Activated CD4-positive, alpha-beta T cell treated with anti-CD3 and anti-CD28 coated beads, Interleukin-10, Interleukin-2, amounts not matched to agents 100 ng/mL and 50 ng/mL, durations not matched to agents 16 hours and 8 hours (primary cell): Measurements from ENCODE around the gene GMEB1.
"Not testable (repeated sequence)": the region's sequence is repeated elsewhere in the genome, so short reads cannot be mapped to it uniquely, and the experiment has no call there.

Source experiments
- DNase-seq: peaks from one replicate; pipeline ENCODE4 v3.0.0-alpha.2; 2020

GMEB1 gene

DNA sequence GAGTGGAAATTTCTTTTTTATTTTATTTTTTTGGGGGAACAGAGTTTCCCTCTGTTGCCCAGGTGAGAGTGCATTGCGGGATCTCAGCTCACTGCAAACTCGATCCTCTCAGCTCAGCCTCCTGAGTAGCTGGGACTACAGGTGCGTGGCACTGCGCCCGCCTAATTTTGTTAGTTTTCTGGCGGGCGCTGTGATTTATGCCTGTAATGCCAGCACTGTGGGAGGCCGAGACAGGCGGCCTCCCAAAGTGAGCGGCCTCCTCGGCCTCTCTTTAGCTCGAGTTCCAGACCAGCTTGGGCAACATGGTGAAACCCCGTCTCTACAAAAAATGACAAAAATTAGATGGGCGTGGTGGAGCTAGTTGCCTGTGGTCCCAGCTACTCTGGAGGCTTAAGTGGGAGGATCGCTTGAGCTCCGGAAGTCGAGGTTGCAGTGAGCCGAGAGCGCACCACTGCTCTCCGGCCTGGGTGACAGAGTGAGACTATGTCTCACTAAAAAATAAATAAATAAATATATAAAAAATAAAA is 2.7 kb downstream of the GMEB1 start:
- DNase-seq, result no peak

DNA sequence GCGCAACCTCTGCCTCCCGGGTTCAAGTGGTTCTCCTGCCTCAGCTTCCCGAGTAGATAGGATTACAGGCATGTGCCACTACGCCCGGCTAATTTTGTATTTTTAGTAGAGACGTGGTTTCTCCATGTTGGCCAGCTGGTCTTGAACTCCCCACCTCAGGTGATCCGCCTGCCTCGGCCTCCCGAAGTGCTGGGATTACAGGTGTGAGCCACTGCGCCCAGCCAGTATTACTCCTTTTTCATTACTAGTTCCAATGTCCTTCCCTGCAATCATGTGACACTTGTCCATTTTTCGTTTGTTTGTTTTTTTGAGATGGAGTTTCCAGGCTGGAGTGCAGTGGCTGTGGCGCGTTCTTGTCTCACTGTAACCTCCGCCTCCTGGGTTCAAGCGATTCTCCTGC is 4.4 kb downstream of the GMEB1 start:
- not testable (repeated sequence) for DNase-seq

DNA sequence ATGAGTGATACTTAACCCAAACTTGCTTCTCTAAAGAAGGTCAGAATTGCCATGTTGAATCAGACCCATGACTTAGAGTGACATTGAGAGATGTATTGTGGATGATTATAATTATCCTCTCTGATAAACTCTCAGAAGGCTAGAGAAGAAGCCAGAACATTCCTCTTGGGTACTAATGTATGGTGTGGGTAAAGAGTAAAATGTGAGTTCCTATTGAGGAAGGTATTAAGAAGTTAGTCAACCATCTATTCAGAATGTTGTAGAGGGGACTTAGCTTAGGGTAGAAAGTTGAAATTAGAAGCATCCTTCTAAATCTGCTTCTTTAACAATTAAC is 7.3 kb downstream of the GMEB1 start:
- no peak for DNase-seq

DNA sequence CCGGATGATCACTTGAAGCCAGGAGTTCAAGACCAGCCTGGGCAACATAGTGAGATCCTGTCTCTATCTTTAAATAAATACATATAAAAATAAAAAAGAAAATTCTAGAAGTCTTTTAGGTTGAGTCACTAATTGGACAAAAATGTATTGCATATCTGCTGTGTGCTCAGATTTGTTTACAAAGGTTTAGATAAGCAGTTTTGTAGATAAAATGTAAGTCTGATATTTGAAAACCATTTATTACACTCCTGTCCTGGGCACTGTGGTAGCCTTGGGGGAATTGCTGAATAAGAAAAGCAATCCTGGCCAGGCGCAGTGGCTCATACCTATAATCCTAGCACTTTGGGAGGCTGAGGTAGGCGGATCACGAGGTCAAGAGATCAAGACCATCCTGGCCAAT is 11.6 kb downstream of the GMEB1 start:
- DNase-seq, result no peak

DNA sequence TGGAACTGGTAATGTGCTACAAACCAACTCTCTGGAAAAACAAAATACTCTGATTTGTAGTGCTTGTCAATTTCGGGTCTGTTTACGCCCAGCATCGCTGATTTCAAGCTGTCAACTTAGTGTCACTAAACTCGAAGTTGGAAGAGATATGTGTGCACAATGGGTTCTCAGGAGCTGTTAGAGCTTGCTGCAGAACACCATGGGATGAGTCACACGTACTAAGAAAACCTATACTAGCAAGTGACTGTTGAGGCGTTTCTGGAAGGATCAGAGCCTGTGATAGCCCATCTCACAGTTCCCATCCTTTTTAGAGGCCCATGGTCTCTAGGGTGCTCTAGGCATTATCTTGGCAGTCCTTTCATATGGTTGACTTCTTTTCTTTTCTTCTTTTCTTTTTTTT is 14.3 kb downstream of the GMEB1 start:
- peak; percentile 27 for DNase-seq

DNA sequence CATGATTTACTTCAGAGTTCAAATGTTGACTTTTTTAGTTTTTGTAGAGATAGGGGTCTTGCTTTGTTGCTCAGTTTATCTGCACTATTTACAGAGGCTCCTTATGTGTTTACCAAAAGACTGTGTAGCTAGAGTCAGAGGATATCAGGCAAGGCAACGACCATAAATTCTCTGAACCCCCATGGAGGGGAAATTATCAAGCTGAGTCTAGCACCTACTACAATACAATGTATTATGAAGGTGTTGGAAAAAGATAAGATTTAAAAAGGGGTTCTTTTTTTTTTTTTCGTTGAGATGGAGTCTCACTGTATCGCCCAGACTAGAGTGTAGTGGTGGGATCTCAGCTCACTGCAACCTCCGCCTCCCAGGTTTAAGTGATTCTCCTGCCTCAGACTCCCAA is 16.4 kb downstream of the GMEB1 start:
- DNase-seq, result no peak

DNA sequence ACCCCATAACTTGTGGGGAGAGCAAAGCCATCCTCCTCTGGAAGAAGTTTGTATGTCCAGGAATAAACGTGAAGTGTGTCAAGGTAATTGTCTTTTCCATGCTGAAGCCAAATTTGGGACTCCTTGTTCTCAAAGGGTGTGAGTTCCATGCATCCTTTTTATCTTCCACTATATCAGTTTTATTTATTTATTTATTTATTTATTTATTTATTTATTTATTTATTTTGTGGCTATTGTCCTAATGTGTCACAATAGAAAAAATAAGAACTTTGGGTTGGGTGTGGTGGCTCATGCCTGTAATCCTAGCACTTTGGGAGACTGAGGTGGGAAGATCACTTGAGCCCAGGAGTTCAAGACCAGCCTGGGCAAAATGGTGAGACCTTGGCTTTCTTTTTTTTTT is 23.0 kb downstream of the GMEB1 start:
- DNase-seq, result not testable (repeated sequence)

DNA sequence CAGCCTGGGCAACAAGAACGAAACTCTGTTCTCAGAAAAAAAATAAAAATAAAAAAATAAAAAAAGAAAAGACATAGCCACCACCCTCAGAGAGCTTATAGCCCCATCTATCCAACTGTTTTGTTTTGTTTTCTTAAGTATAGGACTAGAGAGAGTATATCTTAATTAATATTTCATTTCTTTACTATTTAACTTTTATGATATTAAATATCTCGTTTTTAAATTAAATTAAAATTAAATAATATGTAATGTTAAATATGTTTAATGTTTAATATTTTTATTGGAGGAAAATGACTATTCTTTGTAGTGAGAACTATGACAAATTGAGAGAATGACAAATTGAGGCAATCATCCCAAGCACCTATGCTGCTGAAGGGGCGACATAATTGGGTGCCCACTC is 35.0 kb downstream of the GMEB1 start:
- no peak for DNase-seq

DNA sequence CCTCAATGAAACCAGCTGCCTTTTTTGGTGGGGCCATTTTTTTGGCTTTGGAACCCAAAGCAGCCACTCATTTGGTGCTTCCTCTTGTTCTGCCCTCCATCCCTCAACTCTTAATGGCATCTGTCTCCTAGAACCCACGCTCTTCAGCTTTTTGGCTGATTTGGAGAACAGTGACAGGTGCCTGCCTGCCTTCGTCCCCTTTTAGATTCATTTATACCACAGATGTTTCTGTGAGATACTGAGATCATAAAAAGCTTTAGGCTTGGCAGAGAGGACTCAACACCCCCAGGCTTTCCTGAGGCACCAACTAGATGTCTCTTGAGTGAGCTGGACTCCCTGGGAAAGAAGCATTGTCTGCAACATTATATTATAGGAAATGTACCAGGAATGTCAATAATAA is 47.8 kb downstream of the GMEB1 start:
- DNase-seq, result no peak

DNA sequence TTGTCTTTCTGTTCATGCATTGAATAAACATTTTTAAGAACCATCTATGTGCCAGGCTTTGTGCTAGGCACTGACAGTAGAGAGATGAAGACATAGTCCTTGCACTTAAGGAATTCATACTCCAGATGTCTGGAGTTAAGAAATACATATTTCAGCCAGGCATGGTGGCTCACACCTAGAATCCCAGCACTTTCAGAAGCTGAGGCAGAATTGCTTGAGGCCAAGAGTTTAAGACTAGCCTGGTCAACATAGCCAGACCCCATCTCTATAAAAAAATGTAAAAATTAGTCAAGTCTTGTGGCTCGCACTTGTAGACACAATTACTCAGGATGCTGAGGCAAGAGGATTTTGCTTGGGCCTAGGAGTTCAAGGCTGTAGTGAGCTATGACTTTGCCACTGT is 49.6 kb downstream of the GMEB1 start:
- no peak for DNase-seq

DNA sequence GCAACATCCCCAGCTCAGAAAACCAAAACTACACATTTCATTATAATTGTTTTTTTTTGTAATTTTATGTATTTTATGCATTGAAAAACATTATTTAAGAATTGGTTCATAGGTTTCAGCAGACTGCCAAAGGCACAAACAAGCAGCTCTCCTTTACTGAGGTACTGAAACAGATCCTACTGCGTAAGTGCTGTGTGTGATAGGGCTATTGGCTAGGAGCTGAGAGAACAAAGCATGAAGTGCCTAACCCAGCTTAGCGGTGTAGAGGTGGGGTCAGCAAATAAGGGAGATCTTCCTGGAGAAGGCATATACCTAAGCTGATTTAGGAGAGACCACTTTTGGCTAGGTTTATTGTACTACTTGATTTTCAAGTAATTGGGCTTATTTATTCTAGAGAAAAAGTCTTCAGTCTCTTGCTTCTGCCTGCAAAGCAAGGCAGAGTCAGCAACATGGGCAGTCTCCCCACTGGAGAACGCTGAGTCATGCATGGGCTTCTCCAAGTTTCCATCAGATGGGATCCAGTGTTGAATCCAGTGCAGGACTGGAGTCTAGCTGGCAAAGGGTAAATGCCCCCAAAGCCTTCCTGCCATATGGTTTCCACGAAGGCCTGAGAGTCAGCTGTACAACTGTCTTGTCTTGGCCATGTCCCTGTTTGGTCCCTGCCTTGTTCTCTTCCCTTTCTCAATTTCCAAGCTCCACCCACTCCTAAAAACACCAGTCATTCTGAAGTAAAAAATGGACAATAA is 50.2 kb downstream of the GMEB1 start:
- no peak for DNase-seq

DNA sequence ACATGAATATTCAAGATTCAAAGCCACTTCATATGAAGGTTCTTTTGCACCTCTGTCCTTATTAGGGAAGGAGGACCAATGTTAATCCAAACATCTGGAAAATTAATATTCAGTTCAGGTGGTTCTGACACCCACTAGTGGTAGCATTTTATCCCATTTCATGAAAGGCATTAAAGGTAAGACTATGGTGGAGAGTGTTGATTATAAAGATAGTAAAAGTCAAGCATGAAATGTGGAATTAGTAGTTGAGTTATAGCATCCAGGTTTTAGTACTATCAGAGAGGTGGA is 50.7 kb downstream of the GMEB1 start:
- no peak for DNase-seq

DNA sequence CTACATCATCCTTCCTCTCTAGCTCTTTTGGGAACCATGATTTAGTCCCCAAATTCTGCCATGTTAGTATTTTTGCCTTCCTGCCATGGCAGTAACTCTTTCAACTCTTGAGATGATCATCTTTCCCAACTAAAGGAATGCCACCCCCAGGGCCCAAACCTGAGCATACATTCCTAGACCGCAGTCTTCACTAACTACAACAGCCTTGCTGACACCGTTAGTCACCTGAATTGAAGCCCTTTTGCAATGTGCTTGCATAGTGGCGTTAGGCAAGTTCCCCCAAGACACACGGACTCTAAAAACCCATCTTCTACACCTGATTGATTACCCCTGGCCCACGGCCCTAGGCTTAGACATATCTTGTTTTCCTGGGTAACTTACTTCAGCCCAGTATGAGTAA is 51.8 kb downstream of the GMEB1 start:
- DNase-seq, result no peak

DNA sequence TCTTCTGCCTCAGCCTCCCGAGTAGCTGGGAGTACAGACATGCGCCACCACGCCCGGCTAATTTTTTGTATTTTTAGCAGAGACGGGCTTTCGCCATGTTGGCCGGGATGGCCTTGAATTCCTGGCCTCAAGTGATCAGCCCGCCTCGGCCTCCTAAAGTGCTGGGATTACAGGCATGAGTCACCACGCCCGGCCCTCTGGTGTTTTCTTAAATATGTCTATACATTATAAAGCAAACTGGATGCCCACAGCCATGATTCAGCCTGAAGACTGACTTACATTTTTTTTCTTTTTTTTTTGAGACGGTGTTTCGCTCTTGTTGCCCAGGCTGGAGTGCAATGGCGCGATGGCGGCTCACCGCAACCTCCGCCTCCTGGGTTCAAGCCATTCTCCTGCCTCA is 53.3 kb downstream of the GMEB1 start:
- not testable (repeated sequence) for DNase-seq

DNA sequence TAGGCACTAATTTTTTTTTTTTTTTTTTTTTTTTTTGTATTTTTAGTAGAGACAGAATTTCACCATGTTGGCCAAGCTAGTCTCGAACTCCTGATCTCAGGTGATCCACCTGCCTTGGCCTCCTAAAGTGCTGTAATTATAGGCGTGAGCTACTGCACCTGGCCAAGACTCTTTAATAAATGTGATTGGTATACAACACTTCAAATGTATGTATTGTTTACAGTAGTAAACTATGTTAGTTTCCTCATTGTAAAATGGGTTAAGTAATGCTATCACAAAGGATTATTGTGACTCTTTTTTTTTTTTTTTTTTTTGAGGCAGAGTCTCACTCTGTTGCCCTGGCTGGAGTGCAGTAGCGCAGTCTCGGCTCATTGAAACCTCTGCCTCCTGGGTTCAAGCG is 56.8 kb downstream of the GMEB1 start:
- not testable (repeated sequence) for DNase-seq

DNA sequence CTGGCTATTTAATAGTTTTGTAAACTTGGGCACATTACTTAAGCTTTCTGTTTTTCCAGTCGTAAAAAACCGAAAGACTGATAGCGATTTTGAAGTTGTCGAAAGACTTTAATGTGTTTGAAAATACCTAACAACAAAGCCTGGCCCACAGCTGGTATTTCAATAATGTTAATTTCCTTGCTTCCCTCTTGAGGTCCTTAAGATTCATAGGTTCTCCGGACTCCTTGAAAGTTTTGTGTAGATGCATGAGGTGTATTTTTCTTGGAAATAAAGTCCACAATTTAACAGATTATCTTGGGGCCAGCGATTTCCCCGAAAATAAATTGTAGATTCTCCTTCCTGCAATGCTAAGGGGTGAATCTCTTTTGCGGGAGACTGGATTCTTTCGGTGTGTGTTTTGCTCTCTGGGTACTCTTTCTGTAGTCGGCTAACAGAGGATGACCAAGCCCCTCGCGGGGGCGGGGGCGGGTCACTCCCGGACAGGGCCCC is 67.4 kb downstream of the GMEB1 start:
- no peak for DNase-seq

DNA sequence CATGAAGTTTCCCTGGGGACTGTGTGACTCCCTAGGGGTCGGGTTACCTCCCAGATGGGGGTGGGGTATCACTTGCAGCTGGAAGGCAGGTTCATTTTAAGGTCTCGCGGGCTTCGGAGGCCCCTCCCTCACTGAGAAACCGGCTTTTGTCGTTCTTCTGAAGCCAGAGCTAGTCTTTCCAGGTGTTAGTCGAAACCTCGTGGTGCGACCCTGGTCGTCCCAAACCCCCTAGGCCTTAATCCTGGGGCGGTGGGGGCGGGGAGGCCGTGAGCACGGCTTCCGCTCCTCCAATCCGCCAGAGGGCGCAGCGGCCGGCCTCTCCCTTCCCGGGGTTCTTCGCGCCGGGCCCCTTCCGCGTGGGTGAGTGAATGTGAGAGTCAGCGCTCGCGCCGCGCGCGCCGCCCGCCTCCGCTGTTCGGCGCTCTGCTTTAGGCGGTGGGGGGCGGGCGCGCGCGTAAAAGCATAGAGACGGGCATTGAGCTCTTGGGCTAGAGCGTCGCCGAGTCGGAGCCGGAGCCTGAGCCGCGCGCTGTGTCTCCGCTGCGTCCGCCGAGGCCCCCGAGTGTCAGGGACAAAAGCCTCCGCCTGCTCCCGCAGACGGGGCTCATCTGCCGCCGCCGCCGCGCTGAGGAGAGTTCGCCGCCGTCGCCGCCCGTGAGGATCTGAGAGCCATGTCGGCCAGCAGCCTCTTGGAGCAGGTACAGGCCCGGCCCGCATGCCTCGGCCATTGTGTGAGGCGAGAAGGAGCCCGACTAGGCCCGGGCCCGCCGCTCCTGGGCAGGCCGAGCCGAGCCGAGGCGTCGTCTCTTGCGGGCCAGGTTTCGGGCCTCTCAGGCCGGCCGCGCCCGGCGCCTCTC is 68.1 kb downstream of the GMEB1 start, which contains the start of gene YTHDF2:
Gene YTHDF2, plus strand, starts transcription at position 491 of the 857 bp plus-strand sequence. Its CDS starts 181 bp downstream, at position 672.
- DNase-seq, result peak; percentile 98

DNA sequence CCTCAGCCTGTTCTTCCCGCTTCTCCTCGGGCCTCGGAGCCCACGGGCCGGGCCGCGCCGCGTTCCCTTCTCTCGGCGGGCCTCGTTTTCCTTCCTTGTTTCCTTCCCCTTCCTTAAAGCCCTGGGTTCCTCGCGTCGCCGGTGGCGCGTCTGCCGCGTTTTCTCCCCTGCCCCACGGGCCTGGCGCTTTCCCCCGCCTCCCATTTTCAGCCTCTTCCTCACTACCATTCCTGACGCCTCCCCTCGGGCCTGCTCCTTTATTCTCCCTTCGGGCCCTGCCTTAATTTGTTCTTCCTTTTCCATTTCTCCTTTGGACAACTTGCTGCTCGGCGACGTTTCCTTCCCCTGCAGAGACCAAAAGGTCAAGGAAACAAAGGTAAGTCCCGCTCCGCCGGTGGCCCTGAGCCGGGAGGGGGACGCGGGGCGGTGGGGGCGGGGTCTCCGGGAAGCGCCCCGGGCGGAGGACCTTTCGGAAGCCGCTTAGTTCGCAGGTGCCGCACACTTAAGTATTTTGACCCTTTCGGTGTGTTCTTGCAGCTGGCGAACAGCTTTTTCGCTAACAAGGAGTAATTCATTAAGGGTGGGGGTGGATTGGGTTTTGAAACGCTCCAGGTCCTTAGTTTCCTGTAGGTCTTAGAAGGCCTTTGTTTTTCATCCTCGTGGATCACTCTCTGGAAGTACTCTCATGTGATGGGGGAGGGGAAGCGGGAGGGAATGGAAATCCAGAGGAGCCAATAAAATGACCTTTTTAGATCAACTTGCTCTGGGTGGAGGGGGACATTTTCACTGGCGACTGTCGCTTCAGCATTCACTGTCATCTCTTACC is 68.9 kb downstream of the GMEB1 start:
- peak; percentile 45 for DNase-seq

DNA sequence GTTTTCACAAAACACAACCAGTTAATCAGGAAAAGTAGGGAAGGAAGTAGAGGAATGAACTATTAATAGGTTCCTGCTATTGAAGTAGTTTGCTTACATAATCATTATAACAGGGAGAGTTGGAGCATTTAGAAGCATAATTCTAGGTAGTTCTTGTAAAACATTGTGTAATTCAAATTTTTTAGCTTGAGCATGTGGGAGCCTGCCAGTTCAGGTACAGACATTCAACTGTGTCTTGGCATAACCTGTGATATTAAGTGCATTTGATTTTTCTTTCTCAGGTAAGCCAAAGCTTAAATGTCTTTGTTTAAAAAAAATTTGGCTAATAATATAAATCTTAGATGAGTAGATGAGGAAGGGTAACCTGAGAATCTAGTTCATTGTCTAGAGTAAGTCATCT is 71.5 kb downstream of the GMEB1 start:
- no peak for DNase-seq

DNA sequence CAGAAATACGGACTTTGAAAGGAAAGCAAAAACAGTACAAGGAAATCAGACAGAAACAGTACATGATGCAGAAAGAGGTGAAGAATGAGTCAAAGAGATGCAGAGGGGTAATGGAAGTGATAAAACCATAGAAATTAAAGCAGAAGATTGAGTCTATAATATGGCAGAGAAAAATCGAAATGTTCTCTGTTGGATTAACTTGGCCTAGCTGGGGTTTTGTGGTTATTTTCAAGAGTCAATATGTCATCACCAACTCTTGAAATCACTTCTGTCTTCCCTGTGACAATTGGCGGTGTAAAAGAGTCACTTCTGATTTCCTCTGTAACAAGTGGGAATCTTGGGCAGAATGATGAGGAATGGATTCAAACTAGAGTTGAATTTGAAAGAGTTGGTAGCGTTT is 75.6 kb downstream of the GMEB1 start:
- DNase-seq, result peak; percentile 60

DNA sequence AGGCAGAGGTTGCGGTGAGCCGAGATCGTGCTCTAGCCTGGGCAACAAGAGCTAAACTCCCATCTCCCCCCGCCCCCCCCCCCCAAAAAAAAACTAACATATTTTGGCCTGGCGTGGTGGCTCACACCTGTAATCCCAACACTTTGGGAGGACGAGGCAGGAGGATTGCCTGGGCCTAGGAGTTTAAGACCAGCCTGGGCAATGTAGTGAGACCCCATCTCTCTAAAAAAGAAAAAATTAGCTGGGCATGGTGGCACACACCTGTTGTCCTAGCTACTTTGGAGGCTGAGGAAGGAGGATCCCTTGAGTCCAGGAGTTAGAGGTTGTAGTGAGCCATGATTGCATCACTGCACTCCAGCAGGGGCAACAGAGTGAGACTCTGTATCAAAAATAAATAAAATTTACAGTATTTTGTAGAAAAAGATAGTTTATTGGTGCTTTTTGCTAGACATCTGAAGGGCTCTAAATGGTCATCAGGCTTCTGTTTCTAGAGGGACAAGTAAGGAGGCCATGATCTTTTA is 77.1 kb downstream of the GMEB1 start:
- DNase-seq, result no peak

DNA sequence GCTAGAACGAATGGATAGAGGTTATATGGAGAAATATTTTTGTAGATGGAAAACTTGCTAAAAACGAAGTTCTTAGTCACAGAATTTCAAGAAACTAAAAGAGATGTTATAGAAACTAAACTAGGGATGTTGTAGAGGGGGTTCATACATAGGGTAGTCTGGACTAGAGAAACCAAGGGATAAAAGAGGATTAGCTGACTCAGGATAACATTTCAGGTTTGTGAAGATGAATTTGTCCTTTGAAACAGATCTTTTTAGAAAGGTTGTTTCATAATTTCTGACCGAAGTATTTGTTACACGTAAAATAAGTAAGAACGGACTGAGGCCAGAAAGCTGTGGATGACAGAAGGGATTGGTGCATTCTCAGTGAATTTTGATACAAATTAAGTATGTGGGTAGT is 81.7 kb downstream of the GMEB1 start:
- no peak for DNase-seq

DNA sequence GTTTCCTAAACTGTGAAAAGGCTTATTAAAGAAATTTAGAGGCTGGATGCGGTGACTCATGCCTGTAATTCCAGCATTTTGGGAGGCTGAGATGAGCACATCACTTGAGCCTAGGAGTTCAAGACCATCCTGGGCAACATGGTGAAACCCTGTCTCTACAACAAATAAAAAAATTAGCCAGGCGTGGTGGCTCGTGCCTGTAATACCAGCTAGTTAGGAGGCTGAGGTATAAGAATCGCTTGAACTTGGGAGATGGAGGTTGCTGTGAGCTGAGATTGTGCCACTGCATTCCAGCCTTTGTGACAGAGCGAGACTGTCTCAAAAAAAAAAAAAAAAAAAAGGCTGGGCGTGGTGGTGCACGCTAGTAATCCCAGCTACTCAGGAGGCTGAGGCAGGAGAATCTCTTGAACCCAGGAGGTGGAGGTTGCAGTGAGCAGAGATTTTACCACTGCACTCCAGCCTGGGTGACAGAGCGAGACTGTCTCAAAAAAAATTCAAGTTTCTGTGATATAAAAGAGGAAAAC is 82.2 kb downstream of the GMEB1 start:
- DNase-seq, result not testable (repeated sequence)
